Measurements from ENCODE around the gene CD276. TPM values are rescaled to one million over a fixed set of nuclear protein-coding genes. Genes with fewer than 3 reads are reported as not detected.

Gene CD276
- total RNA-seq, 2 experiments from 2014 or later, result 0.37 to 0.96 TPM

DNA sequence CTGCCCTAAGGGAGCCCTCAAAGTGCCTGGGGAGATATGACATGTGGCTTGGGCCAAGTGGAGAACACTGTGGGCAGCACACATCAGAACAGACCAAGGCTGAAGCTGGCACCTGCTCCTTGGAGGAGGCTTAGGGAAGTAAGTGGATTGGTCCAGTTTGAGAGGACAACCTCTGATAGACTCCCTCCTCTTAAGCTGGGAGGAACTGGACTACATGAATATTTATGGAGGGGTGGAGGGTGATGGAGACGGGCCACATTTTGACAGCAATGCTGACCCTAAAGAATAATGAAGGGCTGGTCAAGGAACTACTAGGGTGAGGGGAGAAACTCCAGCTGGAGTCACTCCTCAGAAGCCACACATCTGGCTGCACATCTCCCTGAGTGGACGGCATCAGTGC is 6.5 kb upstream of the CD276 start:
- Mint-ChIP-seq H3K9me3 (no peaks in the 10 kb centered on the region), H3K36me3 (ENCODE audit: low read depth) (no peaks in the 10 kb centered on the region), H3K27me3 (peaks cover 40% of the 10 kb centered on the region), H3K4me3 (no peak overlapping the region), H3K27ac (no peak overlapping the region), H3K4me1 (peaks cover 2% of the 10 kb centered on the region)
- CTCF ChIA-PET, result interaction anchor here (0.6 to 2.9 kb wide), 15 partner anchors 8 to 229 kb away, joined by 3 to 15 read pairs (median 4); no protein-coding TSS in a partner anchor
- DNase-seq, result no peak
- POLR2A ChIA-PET, result no interaction called here

DNA sequence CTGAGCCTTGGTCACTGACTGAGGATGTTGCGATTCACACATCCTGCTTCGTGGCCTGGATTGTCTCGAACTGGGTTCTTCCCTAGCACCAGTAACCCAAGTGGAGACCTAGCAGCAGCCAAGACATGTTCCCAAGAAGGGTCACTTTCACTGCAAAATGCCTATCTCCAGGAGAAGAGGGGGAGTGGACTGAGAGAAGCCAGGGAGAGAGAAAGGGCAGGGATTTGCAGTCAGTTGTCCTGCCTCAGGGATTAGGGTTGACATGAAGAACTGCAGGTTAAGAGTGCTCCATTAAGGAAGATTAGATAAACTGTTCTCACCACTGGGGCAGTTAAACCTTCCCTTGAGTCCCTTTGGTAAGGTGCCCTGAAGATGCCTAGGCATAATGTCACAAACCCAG is 5.7 kb upstream of the CD276 start:
- Mint-ChIP-seq H3K4me3 (no peak overlapping the region), H3K4me1 (peaks cover 2% of the 10 kb centered on the region), H3K27ac (no peak overlapping the region), H3K36me3 (ENCODE audit: low read depth) (no peaks in the 10 kb centered on the region), H3K9me3 (no peaks in the 10 kb centered on the region), H3K27me3 (peaks cover 41% of the 10 kb centered on the region)
- CTCF ChIA-PET, result interaction anchor here (0.6 to 2.9 kb wide), 4 partner anchors 13 to 142 kb away, joined by 3 to 11 read pairs (median 5); no protein-coding TSS in a partner anchor
- POLR2A ChIA-PET, result no interaction called here
- DNase-seq, result no peak

DNA sequence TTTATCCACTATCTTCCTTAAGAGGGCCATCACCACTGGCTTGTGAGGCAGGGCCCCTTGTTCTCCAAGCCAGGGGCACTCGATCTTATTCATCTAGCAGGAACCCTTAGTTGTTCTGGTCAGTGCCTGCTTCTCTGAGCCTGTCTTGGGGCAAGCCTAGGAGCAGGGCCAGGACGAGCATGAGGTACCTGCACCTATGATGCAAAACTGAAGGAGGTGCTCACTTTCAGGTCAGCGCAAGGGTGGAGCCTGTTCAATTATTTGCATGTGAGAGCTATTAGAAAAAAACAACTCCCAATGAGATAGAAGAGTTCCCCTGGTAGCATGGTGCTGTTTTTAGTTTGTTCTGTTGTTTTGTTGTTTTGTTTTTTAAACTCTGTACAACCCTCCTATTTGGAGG is 5.0 kb upstream of the CD276 start:
- Mint-ChIP-seq H3K27ac (no peak overlapping the region), H3K27me3 (peaks cover 40% of the 10 kb centered on the region), H3K9me3 (no peaks in the 10 kb centered on the region), H3K4me1 (peaks cover 5% of the 10 kb centered on the region), H3K36me3 (ENCODE audit: low read depth) (no peaks in the 10 kb centered on the region), H3K4me3 (no peak overlapping the region)
- POLR2A ChIA-PET, result no interaction called here
- DNase-seq, result no peak
- CTCF ChIA-PET, result interaction anchor here (1.5 to 2.9 kb wide), 2 partner anchors 21 to 26 kb away, joined by 6 to 11 read pairs; no protein-coding TSS in a partner anchor

DNA sequence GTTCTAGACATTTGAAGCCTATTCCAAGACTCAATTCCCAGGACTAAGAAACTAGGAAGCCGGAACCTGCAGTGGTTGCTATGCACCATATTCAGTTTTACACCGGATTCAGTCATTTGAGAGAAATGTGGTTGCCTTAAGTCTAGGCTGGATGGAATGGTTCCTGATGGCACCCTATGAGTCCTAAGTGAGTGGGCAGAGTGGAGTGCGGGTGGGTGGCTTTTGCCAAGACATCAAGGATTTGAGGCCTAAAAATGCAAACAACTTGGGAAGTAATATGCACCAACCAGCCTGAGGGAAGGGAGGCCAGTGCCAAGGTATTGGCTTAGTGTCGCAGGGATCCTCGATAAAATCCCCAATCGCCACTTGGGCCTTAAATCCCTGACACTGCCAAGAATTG is 4.2 kb upstream of the CD276 start:
- DNase-seq, result no peak
- peaks cover 38% of the 10 kb centered on the region for H3K27me3 Mint-ChIP-seq
- POLR2A ChIA-PET, result no interaction called here
- H3K36me3 Mint-ChIP-seq (ENCODE audit: low read depth), result no peaks in the 10 kb centered on the region
- H3K4me1 Mint-ChIP-seq, result peaks cover 5% of the 10 kb centered on the region
- H3K27ac Mint-ChIP-seq, result no peak overlapping the region
- no peak overlapping the region for H3K4me3 Mint-ChIP-seq
- CTCF ChIA-PET, result no interaction called here
- H3K9me3 Mint-ChIP-seq, result no peaks in the 10 kb centered on the region

DNA sequence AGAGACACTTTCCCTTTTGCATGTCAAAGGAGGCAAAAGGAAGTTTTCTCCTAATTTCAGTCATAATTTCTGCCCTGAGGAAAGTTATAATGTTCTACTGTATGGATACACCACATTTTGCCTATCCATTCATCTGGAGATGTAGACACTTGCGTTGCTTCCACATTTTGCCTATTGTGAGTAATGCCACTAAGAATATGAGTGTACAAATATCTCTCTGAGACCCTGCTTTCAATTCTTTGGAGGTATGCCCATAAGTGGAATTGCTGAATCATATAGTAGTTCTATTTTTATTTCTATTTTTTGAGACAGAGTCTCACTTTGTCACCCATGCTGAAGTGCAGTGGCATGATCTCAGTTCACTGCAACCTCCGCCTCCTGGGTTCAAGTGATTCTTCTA is 3.6 kb upstream of the CD276 start:
- Mint-ChIP-seq H3K27ac (no peak overlapping the region), H3K4me3 (no peak overlapping the region), H3K27me3 (peaks cover 44% of the 10 kb centered on the region), H3K4me1 (peaks cover 5% of the 10 kb centered on the region), H3K36me3 (ENCODE audit: low read depth) (no peaks in the 10 kb centered on the region), H3K9me3 (no peaks in the 10 kb centered on the region)
- ChIA-PET POLR2A (no interaction called here), CTCF (no interaction called here)
- no peak for DNase-seq

DNA sequence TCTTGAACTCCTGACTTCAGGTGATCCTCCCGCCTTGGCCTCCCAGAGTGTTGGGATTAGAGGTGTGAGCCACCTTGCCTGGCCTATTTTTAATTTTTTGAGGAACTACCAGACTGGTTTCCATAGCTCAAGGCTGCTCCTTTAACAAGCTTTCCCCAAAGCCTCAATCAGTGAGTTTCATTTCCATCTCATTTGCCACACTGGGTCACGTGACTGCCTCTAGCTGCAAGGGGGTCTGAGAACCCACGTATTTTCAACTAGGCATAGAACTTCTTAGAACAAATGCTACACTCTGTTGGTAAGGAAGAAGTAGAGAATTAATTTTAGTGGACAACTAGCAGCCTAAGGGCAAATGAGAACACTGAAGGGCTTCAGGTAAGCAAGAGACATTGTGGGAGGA is 3.1 kb upstream of the CD276 start:
- Mint-ChIP-seq H3K27me3 (peaks cover 49% of the 10 kb centered on the region), H3K9me3 (no peaks in the 10 kb centered on the region), H3K36me3 (ENCODE audit: low read depth) (no peaks in the 10 kb centered on the region), H3K27ac (no peak overlapping the region), H3K4me3 (no peak overlapping the region), H3K4me1 (peaks cover 5% of the 10 kb centered on the region)
- CTCF ChIA-PET, result no interaction called here
- POLR2A ChIA-PET, result no interaction called here
- DNase-seq, result no peak

DNA sequence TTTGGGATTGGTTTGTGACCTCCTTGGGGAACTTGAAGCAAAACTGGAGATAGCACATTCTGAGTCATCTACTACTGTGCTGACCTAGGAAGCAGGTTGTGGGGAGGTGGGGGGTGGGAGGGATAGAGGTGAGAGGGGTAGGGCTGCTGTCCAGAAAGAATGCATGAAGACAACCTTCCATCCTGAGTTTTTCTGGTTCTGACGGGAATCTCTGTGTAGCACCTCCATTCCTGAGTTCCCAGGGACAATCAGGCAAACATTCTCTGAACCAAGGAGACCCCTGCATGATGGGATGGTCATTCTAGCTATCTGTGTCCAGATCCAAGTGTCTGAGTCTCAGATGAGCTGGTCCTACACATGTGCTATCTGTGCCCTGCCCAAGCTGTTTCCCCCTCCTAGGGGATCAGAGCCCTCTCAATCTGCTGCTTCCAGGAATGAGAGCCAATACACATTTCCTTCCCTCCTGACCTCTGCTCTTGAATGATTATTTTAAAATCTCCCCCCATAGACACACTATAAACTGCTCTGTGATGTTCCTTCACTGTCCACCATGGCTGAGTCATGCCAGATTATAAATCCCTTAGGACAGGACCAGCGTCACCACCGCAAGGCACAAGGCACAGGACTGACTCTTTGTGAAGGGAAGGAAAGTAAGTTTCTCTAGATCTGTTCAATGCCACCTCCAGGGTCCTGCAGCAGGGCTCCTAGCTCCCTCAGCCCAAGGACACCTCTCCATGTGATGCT is 2.2 kb upstream of the CD276 start:
- H3K9me3 Mint-ChIP-seq, result no peaks in the 10 kb centered on the region
- H3K36me3 Mint-ChIP-seq (ENCODE audit: low read depth), result no peaks in the 10 kb centered on the region
- POLR2A ChIA-PET, result no interaction called here
- no peak overlapping the region for H3K27ac Mint-ChIP-seq
- H3K4me3 Mint-ChIP-seq, result no peak overlapping the region
- no peak for DNase-seq
- peaks cover 58% of the 10 kb centered on the region for H3K27me3 Mint-ChIP-seq
- CTCF ChIA-PET, result interaction anchor here (0.6 to 2.7 kb wide), 3 partner anchors 16 to 81 kb away, joined by 3 to 12 read pairs (median 5); no protein-coding TSS in a partner anchor
- H3K4me1 Mint-ChIP-seq, result peaks cover 5% of the 10 kb centered on the region

DNA sequence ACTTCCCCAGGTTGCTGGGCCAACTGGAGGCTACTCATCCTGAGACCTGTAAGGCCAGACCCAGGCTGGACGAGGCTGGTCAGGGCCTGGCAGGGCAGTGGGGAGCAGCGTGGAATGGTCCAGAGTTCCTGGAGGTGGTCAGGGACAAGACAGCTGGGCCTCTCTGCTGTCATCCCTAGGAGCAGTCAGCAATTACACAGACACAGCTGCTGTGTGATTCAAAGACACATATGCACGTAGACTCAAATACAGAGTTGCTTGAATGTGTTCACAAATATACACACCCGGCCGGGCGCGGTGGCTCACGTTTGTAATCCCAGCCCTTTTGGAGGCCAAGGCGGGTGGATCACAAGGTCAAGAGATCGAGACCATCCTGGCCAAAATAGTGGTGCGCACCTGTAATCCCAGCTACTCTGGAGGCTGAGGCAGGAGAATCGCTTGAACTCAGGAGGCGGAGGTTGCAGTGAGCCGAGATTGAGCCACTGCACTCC is 1.5 kb upstream of the CD276 start:
- Mint-ChIP-seq H3K9me3 (no peaks in the 10 kb centered on the region), H3K4me3 (no peak overlapping the region), H3K36me3 (ENCODE audit: low read depth) (no peaks in the 10 kb centered on the region), H3K4me1 (peaks cover 5% of the 10 kb centered on the region), H3K27me3 (peaks cover 60% of the 10 kb centered on the region), H3K27ac (no peak overlapping the region)
- no peak for DNase-seq
- ChIA-PET CTCF (interaction anchor here (0.6 to 2.7 kb wide), 5 partner anchors 10 to 81 kb away, joined by 3 to 12 read pairs (median 3); no protein-coding TSS in a partner anchor), POLR2A (no interaction called here)

DNA sequence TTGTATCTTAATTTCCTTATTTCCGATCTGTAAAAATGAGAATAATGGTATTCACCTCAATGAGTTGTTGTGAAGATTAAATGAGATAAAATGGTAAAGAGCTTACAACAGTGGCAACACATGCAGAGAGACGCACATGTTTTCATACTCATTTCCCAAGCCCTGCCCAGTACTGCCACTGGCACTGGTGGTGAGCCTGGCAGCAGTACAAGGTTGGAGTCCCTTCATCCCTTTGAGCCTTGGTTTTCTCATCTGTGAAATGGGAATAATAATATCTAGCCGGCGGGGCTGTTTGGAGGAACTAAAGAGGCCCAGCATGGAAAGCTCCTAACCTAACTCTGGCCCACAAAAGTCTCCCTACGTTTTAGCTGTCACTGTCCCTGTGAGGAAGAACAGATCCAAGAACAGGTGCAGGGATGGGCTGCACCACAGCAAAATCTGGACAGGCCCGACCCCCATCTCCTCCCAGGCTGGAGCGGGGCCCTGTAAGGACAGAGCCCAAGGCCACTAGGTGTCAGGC is 866 bp upstream of the CD276 start:
- no peak for DNase-seq
- ChIA-PET CTCF (interaction anchor here (0.5 to 2.7 kb wide), 6 partner anchors 11 to 1682 kb away, joined by 3 to 12 read pairs (median 4); no protein-coding TSS in a partner anchor), POLR2A (interaction anchor here (0.6 kb wide), 1 partner anchor 74 kb away, joined by 3 read pairs; no protein-coding TSS in a partner anchor)
- Mint-ChIP-seq H3K4me1 (peaks cover 5% of the 10 kb centered on the region), H3K9me3 (no peaks in the 10 kb centered on the region), H3K27me3 (peaks cover 64% of the 10 kb centered on the region), H3K36me3 (ENCODE audit: low read depth) (no peaks in the 10 kb centered on the region), H3K4me3 (no peak overlapping the region), H3K27ac (no peak overlapping the region)

DNA sequence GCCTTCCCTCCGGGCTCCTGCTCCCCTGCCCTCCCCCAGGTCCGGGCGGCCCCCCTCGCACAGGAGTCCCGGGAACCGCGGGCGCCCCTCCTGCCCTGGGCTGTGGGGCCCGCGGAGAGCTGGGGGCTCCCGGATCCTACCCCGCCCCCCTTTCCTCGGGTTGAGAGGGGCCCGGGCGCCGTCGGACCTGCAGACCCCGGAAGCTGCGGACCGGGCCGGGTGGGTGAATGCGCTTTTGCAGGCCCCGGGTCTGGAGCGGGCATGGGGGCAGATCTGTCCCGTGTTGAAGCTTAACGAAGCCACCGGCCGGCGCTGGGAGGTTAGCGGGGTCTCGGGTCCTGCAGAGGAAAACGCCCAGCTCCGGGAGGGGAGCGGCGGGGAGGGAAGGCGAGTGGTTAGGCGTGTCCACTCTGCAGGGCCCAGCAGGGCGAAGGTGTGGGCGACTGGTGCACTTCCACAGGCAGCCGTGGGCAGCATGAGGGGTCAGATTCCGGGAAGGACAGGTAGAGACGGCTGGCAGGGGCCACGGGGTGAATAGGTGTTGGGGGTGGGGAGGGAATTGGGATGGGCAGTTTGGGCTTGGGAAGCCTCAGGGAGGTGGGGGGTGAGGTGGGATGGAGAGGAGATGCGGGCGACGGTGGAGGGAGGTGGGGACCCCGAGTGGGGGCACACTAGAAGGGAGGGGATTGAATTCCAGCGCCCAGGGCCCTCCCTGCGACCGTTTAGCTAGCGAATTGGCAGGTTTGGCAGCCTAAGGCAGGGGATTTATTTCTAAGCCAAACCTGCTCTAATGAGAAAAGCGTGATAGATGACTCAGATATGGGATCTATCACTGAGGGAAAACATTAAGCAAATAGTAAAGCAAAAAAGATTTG is 635 bp downstream of the CD276 start:
- Mint-ChIP-seq H3K4me1 (peaks cover 3% of the 10 kb centered on the region), H3K36me3 (ENCODE audit: low read depth) (no peaks in the 10 kb centered on the region), H3K27ac (no peak overlapping the region), H3K9me3 (no peaks in the 10 kb centered on the region), H3K27me3 (peaks cover 64% of the 10 kb centered on the region), H3K4me3 (no peak overlapping the region)
- ChIA-PET CTCF (interaction anchor here (2.0 to 4.9 kb wide), 3 partner anchors 8 to 49 kb away, joined by 11 to 32 read pairs (median 12); no protein-coding TSS in a partner anchor), POLR2A (no interaction called here)
- no peak for DNase-seq

DNA sequence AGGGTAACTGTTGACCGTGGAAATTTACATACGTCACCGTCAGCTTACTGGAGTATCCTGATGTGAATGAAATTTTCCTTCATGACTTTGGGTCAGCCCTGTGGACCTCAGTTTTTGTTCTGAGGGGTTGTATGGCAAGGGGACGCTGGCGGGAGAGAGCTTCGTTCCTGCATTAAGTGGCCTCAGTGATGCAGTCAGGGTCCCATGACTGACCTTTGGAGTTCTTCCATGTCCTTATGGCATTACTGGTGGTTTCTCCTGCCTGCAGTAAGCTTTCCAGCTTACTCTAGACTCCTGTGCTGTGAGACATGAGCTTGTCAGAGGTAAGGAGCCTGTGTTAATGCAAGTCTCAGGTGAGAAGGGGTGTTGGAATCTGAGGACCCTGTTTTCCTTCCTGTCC is 1.8 kb downstream of the CD276 start:
- H3K27me3 Mint-ChIP-seq, result peaks cover 62% of the 10 kb centered on the region

DNA sequence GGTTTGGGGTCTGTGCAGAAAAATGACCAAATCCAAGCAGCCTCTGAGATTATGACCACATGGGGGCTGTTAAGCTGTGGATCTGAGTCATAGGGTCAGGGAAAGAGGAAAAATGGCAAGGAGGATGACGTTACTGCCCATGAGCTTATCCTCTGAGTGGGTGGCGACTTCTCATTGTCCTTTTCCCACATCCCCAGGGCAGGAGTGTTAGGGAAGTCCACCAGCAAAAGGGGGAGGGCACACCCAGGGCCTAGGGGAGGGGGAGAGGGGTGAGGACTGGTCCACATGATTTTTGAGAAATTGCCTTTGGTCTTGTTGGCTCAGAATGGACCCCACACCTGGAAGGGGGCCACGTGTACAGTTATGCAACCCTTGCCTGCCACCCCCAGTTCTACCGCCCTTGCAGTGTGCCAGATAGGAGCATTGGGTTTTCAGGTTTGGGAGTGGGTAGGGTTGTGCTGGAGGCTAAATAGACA is 2.6 kb downstream of the CD276 start:
- Mint-ChIP-seq H3K36me3 (ENCODE audit: low read depth) (no peaks in the 10 kb centered on the region), H3K27me3 (peaks cover 54% of the 10 kb centered on the region), H3K4me1 (peaks cover 3% of the 10 kb centered on the region), H3K9me3 (no peaks in the 10 kb centered on the region), H3K27ac (no peak overlapping the region), H3K4me3 (no peak overlapping the region)
- ChIA-PET CTCF (interaction anchor here (1.1 to 4.9 kb wide), 4 partner anchors 10 to 50 kb away, joined by 3 to 32 read pairs (median 8); no protein-coding TSS in a partner anchor), POLR2A (no interaction called here)
- no peak for DNase-seq

More for the DNA sequence above, 1.8 kb downstream of the CD276 start:
- POLR2A ChIA-PET, result no interaction called here
- no peaks in the 10 kb centered on the region for H3K36me3 Mint-ChIP-seq (ENCODE audit: low read depth)
- H3K4me3 Mint-ChIP-seq, result no peak overlapping the region
- H3K4me1 Mint-ChIP-seq, result peaks cover 3% of the 10 kb centered on the region
- H3K27ac Mint-ChIP-seq, result no peak overlapping the region
- H3K9me3 Mint-ChIP-seq, result no peaks in the 10 kb centered on the region
- CTCF ChIA-PET, result interaction anchor here (1.1 to 4.9 kb wide), 4 partner anchors 9 to 49 kb away, joined by 3 to 32 read pairs (median 8); no protein-coding TSS in a partner anchor
- no peak for DNase-seq
